Activated effector memory CD4-positive, alpha-beta T cell treated with anti-CD3 and anti-CD28 coated beads, Interleukin-2, amount 50 U/mL, for 16 hours (primary cell): ENCODE measurements around the gene DTX1.
"Not testable (repeated sequence)": the region's sequence is repeated elsewhere in the genome, so short reads cannot be mapped to it uniquely, and the experiment has no call there.

Experiments
- DNase-seq: peaks from one replicate; pipeline ENCODE4 v3.0.0-alpha.2; 2020

Gene DTX1

DNA sequence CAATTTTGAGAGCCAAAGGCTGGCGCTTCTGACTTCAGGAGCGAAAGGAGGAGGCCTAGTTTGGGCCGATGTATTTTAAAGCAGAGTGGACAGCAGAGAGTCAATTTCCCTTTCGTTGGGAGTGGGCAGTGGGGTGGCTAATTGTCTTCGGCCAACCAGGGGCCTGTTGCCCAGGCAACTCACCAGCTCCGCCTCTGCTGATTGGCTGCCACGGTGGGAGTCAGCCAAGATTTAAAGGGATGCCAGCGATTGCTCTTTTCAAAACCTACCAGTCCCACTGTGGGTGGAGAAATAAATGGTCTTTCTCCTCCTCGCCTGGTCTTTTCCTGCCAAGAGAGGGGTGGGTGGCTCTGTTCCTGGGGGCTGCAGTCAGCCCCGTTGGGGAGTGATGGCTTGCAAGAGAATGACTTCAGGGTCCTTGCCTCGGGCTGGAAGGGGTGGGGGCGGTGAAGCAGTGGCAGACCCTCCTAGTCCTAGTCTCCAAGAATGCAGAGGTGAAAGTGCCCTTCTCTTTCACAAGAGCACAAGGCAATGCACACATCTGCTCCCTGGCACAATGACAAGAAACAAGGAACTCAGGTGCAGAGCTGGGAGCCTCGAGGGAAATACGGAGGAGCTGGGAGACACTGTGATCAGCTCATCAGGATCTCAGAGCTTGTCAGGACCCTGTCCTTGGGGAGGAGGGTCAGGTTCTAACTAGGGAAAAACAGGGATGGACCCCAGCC is 41.3 kb downstream of the DTX1 start:
- DNase-seq = no peak

DNA sequence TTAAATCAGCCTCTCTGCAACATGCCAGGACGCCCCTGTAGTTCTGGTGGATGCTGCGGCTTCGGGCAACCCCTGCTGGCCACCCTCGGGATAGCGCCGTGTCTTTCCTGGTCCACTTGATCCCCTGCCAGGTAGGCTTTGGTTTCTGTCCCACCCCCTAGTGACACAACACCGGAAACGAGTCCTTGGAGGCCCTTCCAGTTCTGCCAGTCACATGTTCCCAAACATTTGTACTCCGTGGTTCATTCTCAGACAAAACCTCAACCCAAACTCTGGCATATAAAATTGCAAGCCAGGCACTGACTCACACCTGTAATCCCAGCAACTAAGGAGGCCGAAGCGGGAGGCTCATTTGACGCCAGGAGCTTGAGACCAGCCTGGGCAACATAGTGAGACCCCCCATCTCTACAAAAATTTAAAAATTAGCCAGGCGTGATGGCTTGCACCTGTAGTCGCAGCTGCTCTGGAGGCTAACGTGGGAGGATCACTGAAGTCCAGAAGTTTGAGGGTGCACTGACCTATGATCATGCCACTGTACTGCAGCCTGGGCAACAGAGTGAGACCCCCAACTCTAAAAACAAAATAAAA is 42.0 kb downstream of the DTX1 start:
- DNase-seq = peak; percentile 86

DNA sequence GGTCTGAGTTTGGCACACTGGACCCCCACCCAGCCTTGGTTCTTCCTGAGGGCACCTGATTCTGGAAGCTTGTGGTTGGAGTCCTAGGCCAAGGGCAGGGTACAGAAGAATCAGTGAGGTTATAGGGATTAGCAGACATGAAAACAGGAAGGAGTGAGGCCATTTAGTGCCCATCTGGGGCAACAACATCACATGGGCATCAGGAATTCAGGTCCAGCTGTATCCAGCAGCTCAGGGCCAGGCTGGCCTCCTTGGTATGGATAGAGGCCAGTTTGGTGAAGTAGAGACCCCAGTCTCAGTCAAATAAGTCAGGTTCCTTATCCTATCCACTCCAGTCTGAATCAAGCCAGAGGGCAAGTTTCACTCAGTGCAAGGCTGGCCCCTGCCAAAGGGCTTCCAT is 42.8 kb downstream of the DTX1 start:
- no peak for DNase-seq

DNA sequence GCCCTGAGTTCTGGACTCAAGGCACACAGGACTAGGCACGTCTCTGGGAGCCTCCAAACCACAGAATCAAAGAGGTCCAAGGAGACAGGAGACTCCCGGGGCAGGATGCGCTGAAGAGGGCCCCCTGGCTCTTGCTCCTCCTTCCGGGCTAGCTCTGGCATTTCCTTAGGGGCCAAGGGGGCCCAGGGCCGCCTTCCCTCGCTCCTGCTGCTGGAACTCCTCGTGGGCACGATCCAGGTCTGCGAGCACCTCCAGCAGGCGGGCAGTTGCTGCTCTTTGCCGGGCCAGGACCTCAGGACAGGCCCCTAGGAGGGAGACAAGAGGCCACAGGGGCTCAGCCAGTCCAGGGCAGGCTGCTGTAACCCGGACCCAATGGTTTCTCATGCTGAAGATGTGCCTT is 43.2 kb downstream of the DTX1 start:
- DNase-seq = no peak

DNA sequence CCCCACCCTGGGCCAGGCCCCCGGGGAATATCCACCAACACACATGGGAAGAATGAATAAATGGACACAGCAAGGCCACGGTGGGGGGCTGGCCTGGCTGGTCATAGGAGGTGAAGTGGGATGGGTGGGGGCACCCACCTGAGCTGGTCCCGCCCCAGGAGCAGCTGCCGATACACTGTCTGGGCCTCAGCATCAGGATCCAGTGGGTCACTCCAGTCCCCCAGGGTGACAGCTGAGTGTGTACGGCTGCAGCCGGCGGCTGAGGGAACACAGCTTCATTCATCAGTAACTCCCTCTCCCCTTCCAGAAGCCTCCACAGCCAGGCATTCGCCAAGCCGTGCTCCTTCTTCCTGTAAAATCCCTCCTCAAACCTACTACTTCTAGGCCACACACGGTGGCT is 45.2 kb downstream of the DTX1 start:
- no peak for DNase-seq

DNA sequence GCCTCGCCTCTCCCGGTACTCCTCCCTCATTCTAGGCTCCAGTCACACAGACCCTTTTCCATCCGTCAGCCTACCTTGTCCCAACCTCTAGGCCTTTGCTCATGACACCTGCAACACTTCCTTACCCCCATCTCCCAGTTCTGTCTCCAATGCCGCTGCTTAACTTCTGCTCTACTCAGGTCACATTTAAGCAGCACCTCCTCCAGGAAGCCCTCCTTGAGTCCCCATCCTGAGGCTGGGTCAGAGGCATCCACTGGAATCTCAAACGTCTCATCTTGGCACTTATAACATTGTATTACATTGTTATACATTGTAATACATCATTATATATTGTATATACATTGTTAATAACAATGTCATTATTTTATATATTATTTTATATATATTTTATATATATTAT is 46.3 kb downstream of the DTX1 start:
- no peak for DNase-seq

DNA sequence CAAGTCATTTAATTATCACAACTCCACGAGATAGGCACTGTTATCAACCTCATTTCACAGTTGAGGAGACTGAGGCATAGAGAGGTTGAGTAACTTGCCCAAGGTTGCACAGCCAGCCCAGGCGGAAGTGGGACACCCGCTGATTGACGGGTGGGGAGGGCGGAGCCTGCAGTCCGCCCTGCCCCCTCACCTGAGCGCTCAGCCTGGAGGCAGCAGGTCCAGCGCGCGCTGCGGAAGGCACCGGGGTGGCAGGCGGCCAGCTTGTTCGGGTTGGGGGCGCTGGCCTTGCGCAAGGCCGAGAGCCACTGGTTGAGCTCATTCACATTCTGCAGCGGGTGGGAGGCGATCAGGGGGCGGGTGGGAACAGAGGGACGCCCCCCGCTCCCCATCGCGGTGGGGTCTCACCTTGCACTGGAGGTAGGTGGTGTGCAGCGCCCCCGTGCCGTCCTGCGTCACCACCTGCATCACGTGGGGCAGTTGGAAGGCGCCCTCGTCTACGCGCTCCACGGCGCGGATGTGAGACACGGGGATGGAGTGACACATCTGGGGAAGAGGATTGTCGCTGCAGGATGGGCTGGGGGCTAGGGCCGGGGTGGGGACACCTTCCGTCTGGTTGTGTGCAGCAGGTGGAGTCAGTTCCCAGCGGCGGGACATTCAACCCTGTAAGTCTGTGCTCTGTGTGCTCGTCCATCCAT is 47.4 kb downstream of the DTX1 start:
- peak; percentile 87 for DNase-seq

DNA sequence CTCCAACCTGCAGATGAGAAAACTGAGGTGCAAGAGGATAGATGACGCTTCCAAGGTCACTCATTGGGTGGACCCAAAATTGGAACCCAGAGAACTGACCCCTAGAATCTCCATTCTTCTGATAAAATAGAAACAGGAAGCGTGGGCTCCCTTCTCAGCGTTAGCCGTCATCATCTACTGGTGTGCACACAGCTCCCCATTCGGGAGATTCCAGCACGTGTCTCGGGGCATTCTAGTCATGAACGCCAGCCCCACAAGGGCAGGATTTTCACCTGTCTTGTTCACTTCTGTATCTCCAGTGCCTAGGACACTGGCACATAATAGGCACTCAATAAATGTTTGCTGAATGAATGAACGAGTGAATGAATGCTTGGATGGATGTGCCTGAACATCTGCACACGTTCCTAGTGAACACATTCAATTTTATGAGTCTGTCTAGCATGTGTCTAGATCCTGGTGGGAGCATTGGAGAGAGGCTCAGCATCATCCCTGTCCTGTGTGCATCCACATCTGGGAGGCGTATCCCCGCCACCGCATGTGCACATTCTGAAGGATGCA is 48.5 kb downstream of the DTX1 start:
- DNase-seq = no peak

DNA sequence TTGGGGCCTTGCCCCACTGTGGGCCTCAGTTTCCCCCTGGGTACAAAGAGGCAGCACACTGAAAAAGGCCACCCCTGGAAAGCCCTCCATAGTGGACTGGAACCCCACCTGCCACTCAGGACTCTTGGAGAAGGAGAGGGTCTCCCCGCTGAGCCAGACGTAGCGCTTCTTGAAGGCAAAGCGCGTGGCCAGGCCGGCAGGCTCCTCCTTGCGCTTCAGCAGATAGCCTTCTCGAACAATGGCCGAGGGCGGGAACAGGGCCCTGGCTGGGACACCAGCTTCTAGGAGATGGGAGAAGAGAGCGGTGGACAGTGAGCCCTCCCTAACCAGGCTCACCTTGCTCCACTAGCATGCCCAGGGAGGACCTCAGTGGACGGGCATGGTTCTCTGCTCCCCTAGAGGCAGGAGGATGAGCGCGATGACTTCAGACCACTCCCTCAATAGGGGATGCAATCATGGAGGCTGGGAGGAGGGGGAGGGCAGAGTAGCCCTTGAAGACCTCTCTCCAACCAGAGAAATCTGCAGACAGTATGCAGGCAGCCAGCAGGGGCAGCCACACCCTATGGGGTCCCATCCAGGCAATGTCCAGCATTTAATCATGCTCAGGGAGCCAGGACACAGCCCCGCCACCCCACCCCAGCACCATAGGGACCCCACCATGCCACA is 49.2 kb downstream of the DTX1 start:
- no peak for DNase-seq

DNA sequence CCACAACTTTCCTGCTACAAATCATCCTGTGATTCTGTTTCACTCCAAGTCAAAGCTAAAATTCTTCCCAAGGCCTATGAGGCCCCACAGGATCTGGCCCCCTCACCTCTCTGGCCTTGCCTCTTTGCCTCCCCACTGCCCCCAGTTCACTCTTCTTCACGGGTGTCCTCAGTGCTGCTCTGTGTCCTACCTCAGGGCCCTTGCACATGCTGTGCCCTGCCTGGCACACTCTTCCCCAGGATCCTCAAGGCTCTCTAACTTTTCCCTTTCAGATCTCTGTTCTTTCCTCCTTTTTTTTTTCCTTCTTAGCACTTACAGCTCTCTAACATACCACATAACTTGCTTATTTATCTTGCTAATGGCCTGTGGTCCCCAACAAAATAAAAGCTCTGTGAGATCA is 49.8 kb downstream of the DTX1 start:
- DNase-seq = no peak

DNA sequence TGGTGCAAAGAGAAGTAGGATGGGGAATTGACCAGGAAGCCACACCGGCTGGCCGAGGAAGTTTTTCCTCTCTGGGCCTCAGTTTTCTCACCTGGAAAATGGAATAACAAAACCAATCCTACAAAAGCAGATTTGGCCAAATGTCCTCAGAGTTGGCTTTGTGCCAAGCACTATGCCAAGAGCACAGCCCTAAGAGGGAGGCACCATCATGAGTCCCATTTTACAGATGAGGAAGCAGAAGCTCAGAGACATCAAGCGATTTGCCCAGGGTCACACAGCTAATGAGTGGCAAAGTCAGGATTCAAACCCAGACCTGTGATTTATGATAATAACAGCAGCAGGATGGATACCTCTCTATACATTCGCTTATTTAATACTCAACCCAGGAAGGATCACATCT is 51.8 kb downstream of the DTX1 start:
- no peak for DNase-seq

DNA sequence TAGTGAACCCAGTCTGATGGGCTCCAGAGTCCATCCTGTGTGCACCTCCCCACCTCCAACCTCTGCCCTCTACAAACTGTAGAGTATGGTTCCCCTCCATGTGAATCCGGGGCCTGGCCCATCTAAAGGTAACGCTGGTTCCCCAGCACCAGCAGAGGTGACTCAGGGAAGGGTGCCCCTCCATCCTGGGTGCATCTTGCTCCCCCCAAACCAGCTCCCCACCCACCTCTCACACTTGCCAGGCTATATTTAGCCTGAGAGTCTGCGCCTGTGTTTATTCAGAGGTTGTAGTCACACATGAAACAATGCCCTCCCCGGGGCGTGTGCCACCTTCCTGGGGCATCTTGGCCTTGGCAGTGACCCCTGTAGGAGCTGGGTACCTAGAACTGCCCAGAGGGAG is 52.8 kb downstream of the DTX1 start:
- no peak for DNase-seq

DNA sequence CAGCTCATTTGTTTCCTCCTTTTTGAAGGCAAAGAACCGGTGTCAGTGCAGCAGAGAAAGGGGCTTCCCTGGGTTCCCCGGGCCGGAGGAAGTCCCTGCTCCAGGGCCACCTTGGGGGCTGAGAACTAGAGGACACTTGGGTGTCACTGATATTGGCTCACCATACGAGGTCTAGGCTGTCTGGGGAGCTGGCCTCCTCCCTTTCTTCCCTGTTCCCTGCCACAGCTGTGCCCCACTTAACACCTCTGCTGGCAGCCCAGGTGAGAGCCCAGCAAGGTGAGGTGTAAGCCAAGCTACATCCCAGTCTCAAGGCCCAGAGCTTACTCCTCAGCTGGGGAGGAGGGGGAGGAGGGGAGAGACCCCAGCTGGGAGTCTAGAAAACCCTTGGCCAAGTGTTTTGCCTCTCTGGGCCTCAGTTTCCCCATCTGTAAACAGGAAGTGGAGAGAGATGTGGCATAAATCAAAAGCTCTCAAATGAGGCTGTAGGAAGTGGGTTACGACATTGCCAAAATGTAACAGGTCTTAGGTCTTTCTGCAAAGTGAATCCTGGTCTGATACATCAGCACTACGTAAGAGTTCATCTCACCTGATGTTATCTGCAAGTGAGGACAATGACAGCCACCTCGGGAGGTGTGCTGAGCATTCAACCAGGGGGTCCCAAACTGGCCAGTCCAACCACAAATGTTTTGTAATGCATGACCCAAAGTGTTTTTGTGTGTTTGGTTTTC is 53.5 kb downstream of the DTX1 start:
- no peak for DNase-seq

DNA sequence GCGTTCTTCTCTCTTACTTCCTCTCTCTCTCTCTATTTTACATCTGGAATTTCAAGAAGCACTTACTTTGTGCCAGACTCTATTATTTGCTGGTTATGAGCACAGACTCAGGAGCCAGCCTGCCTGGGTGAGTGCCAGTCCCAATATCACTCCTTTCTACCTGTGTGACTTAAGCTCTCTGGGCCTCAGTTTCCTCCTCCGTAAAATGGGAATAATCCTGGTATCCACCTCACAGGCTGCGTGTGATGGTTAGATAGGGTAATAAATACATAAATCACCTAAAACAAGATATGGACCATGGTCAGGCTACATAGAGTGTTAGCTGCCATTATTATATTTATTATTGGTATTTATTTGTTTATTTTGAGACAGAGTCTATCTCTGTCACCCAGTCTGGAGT is 54.7 kb downstream of the DTX1 start:
- no peak for DNase-seq

DNA sequence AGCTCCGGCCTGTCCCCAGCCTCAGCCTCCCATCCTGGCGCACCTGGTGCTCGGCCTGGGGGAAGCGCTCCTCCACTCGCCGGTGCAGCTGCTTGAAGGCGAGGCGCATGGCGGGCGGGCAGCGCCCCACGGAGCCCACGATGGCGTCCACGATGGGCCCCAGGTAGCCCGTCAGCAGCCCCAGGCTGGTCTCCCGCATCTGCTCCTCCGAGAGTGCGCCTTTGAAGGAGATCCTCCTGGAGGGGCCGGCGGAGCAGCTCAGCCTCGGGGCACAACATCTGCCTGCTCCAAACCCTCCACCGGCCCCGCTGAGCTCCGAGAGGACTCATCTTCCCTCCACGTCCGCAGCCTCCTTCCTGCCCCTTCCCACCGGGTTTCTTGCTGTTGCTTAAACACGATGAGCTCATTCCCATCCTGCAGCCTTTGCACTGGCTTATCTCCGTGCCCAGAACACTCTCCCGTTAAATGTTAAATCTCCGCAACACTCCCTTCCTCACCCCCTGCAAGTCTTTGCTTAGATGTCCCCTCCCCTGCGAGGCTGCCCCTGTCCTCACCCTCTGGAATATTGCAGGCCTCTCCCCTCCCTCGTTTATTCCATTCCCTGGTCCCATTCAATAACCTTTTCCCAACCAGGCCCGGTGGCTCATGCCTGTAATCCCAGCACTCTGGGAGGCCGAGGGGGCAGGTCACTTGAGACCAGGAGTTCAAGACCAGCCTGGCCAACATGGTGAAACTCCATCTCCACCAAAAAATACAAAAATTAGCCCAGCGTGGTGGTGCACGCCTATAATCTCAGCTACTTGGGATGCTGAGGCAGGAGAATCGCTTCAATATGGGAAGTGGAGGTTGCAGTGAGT is 55.7 kb downstream of the DTX1 start:
- no peak for DNase-seq

DNA sequence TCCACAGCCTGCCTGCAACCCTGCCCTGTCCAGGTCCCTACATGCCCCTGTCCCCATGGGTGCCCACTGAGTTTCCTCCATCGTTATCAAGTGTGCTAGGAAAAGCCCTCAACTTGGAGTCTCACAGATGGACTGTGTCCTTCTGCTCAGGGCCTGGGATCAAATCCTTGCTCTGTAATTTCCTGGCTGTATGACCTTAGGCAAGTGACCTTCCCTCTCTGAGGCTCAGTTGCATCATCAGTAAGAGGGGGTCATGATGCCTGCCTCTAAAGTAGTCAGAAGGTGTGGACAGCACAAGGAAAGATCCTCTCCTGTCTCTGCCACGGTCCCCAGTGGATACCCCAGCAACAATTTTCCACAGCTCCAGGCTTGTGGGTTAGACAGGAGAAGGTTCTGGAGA is 56.9 kb downstream of the DTX1 start:
- no peak for DNase-seq

DNA sequence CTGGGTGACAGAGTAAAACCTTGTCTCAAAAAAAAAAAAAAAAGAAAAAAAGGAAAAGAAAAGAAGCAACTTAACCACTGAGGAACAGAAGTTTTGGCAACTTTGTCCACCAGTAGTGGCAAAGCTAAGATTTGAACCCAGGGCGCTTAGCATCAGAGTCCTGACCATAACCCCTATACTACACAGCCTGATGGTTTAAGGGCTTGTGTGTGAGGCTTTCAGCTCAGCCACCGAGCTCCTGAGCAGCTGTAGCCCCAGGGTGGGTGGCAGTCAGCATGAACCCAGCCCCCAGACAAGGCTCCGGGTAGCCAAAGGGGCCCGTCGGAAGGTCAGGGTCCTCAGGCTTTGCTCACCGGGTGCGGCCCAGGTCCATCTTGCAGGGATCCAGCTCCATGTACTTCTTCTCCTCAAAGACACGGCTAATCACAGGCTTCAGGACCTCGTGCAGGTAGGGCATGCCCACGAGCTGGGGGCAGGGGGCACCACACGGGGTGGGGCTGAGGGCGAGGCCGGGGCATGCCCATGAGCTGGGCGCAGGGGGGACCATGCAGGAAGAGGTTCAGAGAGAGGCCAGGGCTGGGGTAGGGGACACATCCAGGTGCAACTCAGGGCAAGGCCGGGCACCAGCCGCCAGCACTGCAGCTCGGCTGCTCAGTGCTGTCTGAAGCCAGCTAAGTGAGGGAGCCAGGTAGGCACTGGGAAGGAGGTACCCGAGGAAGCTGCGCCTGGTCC is 58.1 kb downstream of the DTX1 start:
- DNase-seq = no peak

DNA sequence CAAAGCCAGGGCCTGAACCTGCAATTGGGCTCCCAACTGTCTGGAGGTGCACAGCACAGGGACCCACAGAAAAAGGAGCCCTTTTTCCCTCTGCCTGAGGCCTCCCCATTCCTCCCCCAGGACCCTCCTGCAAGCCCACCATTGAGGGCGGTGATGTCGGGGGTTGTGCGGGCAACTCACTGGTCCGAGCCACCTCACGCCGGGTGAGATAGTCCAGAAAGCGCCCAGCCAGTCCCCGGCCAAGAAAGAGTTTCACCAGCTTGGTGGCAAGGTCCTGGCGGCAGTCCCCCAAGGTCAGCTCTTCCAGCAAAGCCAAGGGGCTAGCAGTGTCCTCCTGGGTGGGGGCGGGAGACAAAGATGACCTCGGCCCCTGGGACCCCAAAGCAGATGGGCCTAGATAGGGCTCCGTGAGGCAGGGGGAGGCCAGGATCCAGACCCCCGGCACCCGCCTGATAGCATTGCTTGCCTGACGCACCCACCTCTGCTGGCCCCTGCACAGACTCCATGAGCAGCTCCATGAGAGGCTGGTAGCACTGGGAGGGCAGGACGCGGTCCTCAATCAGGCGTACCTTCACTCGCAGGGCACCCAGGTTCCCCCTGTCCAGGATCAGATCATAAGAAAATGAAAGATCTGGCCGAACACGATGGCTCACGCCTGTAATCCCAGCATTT is 59.1 kb downstream of the DTX1 start:
- no peak for DNase-seq

DNA sequence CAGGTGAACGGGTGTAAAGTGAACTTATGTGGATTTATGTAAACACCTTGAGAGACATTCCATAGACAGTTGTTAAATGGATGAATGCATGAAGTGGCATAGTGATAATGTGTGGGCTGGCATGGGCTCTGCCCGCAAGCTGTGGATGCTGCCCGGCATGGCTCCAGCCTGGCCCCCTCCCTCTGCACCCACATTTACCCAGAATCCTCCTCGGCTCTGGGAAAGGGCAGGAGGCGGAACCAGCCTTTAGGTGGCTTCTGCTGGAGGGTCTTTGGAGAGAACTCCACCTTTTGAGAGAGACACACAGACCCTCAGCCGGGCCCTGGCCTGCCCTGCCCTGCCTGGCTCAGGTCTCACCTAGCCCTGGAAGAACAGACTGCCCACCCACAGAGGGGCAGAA is 60.3 kb downstream of the DTX1 start:
- no peak for DNase-seq

DNA sequence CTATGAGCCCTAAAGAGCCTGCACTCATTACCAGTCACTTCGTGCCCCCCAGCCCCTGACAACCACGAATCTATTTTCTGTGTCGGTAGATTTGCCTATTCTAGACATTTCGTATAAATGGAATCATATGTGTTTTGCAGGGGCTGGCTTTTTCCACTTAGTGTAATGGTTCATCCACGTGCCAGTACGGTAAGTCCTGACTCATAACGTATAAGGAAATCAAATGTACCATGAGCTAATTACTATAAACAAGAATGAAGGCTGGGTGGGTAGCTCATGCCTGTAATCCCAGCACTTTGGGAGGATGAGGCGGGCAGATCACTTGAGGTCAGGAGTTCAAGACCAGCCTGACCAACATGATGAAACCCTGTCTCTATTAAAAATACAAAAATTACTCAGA is 61.2 kb downstream of the DTX1 start:
- DNase-seq = not testable (repeated sequence)

DNA sequence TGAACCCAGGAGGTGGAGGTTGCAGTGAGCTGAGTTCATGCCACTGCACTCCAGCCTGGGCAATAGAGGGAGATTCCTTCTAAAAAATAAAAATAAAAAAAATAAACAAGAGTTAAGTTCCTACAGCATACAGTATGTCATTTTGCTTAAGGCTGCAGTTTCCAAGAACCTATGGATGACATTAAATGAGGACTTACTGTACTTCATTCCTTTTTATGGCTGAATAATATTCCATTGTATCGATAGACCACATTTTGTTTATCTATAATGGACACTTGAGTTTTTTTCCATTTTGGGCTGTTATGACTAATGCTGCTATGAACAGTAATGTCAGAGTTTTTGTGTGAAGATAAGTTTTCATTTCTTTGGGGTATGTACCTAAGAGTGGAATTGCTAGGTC is 61.6 kb downstream of the DTX1 start:
- no peak for DNase-seq
